Limb (tissue), 2 donors: ENCODE measurements around the gene DBR1.
A peak's percentile ranks its signal among the peaks of the same experiment; 100 is the strongest.

Experiments used
- DNase-seq, 2 donors: peaks; one replicate each; pipeline ENCODE4 v3.0.0-alpha.2; 2016; ENCODE audit errors: extremely low spot score in 2 of 2

The DBR1 gene

GRCh38 chr3:138124188-138124587 lies 50.5 kb downstream of the DBR1 start:
- no peak for DNase-seq

GRCh38 chr3:138119423-138119766 lies 55.3 kb downstream of the DBR1 start:
- no peak for DNase-seq

DNA sequence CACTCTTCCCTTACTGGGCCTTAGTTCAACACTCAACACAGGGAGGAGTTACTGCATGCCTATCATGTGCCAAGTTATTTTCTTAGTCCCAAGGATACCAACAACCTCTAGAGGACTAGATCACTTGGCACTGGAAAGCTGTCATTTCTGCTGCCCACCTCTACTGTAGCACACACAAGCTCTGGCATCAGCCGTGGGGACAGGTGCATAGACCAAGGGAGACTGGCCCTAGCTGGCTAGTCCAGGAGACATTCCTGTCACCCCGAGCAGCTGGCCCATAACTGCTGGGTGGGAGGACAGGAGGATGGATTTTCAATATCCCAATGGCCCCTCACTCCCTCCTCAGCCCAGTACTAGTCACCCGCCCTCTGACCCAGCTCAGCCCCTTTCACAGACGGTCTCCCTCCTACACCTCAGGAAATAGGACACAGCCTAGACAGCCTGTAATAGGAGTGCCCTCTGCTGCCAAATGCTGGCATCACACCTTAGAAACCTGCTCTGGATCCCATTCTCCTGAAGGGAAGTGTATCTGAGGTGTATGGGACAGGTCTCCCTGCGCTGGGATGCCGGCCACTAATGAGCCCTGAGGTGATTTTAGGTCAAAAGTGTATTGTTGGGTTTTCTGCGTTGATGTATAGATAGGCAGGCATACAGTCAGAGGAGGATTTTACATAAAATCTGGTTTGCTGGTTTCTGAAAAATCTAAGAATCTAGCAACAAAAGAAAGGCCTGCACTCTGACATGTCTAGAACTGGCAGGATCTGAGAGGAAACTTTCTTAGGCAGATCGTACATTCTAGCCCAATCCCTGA lies 55.9 kb downstream of the DBR1 start:
- peak; percentile 61 to 84 for DNase-seq

- peak; percentile 76 to 85 for DNase-seq
Measured at GRCh38 chr3:138114988-138115971, 59.4 kb downstream of the DBR1 start, which contains the start of gene DZIP1L. TSS of gene DZIP1L (minus strand) at chr3:138115608. CDS start at chr3:138103971, 11,637 bp downstream.

DNA sequence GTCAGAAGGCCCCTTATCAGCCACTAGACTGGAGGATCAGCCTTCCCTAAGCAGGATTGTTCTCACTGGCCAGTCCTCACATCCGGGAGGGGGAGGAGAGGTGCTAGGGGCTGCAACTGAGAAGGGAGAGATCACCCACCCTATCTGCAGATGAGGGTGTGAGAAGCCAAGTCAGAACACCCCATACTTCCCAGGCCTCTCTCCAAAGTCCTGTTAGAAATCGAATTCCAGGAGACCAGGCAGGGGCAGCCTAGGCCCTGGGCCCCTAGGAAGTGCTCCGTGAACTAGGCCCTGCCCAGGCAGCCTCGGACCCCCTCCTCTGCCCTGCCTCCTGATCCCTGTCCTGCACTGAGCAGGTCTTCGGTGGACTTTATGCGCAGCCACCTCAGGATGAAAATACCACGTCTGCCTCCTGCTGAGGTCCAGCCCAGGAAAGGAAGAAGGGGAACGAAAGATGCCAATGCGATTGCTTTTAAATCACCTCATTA lies 60.2 kb downstream of the DBR1 start:
- DNase-seq: peak; percentile 25 to 50

DNA sequence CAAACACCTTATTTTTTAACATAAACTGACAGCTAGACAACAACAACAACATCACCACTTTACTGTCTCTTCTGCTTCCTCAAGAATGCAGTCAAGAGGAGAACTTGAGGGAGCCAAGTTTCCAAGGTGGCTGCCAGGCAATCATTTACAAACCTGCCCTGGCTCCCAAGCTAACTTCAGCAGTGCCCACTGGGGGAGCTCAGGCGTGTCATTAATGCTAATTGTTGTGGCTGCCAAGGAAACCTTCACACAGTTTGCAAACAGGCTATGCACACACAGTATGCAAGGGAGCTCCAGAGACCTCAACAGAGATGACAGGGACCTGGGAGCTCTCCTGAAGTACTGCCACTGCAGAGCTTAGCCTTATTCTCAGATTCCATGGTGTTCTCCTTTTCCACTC lies 61.4 kb downstream of the DBR1 start:
- no peak for DNase-seq

DNA sequence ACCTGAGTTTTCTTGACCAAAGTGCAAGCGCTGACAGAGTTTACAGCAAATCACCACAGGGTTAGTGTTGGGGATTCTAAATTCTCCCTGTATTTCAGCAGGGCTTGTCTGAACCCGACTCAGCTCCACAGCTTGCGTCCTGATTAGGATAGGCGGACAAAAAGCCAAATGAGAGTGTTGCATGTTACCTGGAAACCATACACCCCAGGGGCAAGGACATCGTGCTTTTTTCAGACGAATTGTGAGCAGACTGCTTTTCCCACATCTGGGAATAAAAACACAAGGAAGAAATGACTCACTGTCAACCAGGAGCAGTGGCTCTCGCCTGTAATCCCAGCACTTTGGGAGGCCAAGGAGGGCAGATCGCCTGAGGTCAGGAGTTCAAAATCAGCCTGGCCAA lies 62.4 kb downstream of the DBR1 start:
- DNase-seq: no peak
